A204.1 (cell line): ENCODE results near the gene THRB.

Source experiments
- FAIRE-seq: peaks from 2 replicates; lab custom pipeline; 2012; peaks lifted over from hg19 to GRCh38; lab: Jason Lieb, UNC

The THRB gene

GRCh38 chr3:24263069-24263668, 231.5 kb downstream of the THRB start:
- no peak for FAIRE-seq

DNA sequence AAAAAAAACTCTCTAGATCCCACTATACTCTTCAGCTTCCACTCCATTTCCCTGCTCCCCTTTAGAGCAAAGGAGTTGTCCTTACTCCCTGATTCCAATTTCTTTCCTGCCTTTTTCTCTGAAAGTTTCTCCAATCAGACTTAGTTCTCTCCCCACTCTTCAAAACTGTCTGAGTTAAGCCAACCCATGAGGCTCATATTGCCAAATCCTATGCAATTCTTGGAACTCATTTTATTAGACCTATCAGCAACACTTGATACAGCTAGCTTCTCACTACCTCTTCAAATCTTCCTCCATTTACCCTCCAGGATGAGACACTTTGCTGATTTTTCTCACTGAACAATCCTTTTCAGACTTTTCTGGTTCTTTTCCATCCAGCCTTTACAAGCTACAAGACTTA, 233.1 kb downstream of the THRB start:
- FAIRE-seq = no peak

DNA sequence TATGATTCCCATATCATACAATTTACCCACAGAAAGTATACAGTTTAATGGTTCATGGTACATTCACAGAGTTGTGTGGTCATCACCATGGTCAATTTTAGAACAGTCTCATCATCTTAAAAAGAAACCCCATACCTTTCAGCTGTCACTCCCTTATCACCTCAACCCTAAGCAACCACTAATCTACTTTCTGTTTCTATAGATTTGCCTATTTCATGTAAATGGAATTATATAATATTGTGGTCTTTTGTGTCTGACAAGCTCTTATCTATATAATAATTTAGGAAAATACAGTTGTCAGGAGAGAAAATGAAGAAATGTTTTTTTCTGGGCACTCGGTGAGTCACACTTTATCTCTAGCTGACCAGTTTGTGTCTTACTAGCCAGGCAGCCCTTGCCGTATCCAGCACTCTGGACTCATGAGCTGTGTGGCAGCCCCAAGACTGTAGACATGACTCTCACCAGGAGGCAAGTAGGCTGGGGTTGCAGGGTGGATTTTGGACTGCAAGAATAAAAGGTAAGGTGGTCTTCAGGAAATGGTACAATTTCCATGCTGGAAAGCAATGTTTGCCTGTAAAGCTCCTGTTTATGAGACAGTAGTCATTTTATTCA, 234.6 kb downstream of the THRB start:
- no peak for FAIRE-seq

GRCh38 chr3:24258727-24259600, 235.7 kb downstream of the THRB start:
- FAIRE-seq = no peak

DNA sequence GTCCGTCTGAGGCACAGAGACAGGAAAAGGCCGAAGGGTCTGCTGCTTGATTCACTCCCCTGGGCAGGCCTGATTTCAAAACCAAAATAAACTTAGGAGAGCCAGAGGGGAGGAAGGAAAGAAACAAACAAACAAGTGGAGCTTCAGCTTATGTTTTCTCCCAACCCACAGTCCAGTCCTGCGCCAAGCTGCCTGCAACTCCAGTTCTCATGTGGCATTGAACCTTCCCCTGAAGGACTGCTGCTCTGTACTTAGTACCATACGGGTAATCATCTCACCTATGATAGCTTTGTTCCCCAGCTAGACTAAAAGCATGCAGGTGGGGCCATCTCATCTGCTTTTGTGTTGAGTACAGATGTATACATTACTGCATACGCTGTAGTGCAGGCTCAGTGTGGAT, 236.4 kb downstream of the THRB start:
- FAIRE-seq = no peak

- FAIRE-seq = no peak
Observed at GRCh38 chr3:24255414-24255813, 239.2 kb downstream of the THRB start.

GRCh38 chr3:24254649-24255048, 240.0 kb downstream of the THRB start:
- FAIRE-seq = no peak

DNA sequence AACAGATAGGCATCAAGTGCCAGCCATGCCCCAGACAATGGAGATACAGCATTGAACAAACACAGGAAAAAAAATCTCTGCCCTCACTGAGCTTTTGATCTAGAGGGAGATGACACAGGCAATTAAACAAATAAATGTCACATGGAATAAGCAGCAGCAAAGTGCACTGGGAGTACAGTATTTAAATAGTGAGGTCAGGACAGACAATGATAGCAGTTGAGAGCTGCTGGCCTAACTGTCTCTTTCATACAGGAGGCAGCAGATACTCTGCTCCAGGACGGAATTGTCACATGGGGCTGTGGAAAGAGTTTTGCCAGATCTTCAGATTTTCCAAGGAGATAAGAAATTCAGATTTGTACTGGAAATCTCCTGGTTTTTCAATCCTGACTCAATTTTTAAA, 241.3 kb downstream of the THRB start:
- FAIRE-seq = no peak

GRCh38 chr3:24249523-24249922, 245.1 kb downstream of the THRB start:
- FAIRE-seq = no peak

- FAIRE-seq = no peak
Observed at GRCh38 chr3:24245056-24245455, 249.6 kb downstream of the THRB start.

DNA sequence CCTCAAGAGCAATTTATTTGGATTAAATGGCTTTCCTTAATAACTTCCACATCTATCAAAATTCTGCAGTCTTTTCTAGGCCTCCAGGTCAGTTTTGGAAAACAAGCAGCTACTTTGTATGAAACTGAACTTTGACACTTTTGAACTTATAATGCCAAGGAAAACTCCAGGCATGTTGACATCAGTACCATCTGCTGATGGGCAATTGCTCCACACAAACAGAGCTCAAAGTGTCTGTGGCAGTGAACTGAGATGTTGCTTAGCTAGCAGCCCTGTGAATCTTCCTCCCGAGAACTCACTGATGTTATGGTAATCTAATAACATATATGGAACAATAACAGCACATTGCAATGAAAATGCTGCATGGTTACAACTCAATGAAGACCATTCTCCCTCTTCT, 250.2 kb downstream of the THRB start:
- no peak for FAIRE-seq

DNA sequence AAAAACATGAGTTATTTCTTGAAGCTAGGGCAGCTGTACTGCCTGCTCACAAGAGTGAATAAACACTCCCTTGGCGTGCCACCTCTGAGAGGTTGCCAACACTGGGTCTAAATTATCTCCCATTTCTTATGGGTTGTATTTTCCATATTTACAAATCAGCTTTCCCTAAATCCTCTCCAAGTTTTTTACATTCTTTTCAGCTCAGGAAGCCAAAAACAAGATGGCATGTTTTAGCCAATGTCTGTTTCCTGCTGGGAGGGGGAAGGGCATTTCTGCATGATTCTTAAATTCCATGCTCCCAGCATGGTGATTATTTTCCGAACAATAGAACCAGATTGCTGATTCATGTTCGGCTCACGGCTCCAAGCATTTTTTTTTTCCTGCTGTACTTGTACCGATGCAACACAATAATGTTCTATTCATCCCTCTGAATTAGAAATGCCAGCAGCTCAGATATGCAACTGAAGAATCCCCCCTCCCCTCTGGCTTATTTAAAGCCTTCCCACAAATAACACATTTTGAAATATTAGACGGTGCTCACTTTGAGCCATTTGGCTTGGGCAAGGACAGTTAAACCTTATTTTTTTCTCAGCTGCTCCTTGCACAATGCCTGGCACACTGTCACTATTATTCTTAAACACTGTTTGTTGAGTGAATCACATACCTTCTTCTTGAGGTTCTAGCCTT, 252.5 kb downstream of the THRB start:
- no peak for FAIRE-seq

DNA sequence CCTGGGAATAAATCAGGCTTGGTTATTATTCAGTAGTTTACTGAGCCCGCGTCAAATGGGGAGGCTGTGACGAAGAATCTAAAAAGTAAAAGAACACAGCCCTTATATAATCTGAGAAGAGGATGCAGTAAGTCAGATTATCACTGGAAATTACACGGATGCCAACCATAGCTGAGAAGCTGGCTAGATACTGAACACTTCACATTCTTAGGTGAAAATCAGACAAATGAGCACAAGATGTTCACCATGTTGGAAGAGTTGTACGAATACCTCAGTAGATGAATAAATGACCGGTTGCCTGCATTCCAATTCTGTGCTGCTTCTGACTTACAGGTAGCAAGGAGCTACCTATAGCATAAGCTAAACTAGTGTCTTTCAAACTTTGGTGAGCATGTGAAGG, 254.3 kb downstream of the THRB start:
- FAIRE-seq = no peak

- no peak for FAIRE-seq
Observed at GRCh38 chr3:24237971-24238706, 256.5 kb downstream of the THRB start.

DNA sequence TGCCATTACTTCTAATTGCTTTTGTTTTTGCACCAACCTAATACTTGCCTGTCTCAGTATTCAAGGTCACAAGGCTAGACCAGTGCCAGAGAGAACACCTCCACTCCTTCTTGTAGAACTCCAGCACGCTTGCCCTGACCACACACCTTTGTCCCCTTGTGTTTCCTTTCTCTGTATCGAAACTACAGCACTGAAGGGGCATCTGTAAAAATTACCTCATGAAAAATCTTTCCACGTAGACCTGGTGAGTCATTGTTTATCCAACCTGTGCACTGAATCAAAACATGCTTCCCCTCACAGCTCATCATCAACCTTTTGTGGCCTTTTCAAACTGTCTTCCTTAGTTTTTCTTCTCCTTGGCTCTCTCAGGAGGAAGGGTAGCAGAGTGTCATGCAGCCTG, 259.5 kb downstream of the THRB start:
- no peak for FAIRE-seq

DNA sequence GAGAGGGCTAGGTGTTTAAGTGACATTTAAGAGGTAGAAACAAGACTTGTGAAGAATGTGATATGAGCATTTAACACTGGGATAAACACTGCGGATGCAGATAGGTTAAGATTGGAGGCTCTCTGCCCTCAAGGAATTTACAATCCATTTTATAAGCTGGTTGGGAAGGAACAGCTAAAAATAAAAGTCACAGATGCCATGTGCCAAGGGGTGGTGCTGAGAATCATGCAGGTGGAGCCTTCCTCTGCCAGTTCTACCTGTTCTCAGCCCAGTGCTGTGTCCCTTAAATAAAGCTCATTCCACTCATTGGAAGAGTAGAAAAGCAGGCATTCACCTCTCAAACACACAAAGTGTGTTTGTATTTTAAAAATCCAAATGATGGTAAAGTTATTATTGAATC, 261.9 kb downstream of the THRB start:
- no peak for FAIRE-seq

DNA sequence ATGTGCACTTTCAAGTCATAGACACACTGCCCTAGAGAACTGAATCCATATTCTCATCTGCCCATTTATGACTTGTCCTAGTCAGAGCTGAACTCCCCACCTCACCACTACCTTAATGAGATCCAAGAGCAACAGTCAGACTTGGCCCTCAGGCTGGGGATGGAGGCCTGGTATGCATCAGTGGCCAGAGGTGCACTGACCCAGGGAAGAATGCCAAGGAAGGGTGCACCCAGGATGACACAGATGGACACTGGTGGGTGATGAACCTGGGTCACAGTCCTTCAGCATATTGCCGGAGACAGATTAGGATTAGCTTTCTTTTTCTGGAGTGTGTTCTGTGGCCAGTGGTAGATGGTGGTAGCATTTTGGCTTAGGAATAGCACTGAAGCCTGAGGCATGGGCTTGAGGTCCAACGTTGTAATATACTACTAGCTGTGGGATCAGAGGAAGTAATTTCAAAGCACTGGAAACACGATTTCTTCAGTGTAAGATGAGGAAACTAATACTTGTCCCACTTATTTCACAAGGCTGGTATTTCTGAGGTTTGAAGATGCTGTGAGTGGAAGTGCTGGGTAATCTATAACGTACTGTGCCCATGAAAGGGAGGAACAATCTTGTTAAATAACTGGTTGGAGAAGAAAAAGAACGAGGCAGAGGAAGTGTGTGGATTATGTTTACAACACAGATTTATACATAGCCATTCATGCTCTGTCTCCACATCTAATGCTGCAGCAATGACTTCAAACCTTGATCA, 265.0 kb downstream of the THRB start:
- FAIRE-seq = no peak

DNA sequence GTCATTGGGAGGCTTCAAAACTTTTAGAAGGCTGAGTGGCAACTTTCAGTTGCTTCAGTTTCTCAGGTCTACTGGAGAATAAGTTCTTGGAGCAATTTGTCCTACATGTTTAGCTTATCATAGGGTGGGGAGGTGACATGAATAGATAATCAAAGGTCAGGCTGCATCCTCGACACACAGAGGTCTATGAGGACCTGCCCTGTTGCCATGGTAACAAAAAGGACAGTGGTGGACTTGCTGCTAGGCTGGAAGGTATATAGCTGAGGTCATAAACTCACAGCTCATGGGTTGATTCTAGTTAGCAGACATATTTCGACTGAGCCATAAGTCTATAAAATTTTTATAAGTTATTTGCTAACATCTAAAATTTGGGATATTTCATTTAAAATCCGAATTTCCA, 267.0 kb downstream of the THRB start:
- FAIRE-seq = no peak

DNA sequence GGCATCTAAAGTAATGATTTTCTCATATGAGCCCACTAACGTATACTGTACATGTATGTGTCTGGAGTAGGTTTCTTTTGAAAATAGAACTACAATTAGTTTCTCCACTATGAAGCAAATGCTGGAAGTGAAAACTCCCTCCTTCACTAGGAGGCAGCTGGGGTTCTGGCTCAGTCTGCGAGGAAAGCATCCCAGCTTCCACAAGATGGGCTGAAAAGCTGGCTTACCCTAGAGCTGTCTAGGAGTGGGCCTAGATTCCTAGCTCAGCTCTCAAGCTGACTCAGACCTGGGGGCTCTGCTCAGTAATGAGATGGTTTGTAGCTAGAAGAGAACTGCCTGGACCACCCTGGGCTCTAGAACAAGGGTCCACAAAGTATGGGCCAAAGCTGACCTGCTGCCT, 268.3 kb downstream of the THRB start:
- FAIRE-seq = no peak

DNA sequence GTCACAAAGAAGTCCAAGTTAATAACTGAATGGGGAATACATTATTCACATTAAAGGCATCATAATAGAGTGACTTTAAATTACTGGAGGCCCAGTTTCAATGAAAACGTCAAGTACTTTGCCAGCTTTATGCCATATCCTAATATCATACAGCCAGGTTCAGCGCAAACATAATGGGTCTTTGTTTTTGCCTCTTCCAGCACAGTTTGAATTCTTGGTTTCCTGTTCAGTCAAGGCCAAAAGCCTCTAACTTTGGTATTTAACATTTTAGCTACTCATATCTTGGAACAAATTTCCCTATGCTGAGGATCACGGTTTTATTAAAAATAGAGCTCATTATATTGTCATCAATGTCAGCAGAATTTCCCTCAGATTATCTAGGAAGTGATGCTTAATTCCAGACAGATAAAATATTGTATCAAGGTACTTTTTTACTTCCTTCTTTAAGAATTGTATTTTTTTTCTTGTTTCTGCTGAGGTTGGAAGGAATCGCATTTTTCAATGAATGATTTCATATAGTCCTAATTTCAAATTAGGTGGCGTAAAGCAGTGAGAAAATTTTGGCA, 269.2 kb downstream of the THRB start:
- FAIRE-seq = no peak
